Sigmoid colon (tissue), 4 donors: ENCODE measurements around the gene IL6R.

Experiments used
- CTCF ChIP-seq, 4 experiments: fragments of 450-650 bp in 3 of 4; fragments of 200-600 bp in 1 of 4; IDR thresholded peaks; one replicate each; pipeline ENCODE4 v1.5.1; 2016 to 2019; ENCODE audit warnings: antibody characterized with exemption in 4 of 4, mild to moderate bottlenecking in 3 of 4, moderate library complexity in 2 of 4
- EP300 ChIP-seq, 4 donors: sonication (generic); formaldehyde crosslinking; IDR thresholded peaks; one replicate each; pipeline ENCODE4 v1.6.1; 2017; ENCODE audit warnings: antibody characterized with exemption in 4 of 4
- POLR2A ChIP-seq, 2 donors: fragments of 450-650 bp; IDR thresholded peaks; one replicate each; pipeline ENCODE4 v1.6.1; 2016; ENCODE audit warnings: antibody characterized with exemption in 2 of 2, mild to moderate bottlenecking in 2 of 2, moderate library complexity in 2 of 2
- POLR2AphosphoS5 ChIP-seq, 4 donors: sonication (generic); formaldehyde crosslinking; IDR thresholded peaks; one replicate each; pipeline ENCODE4 v1.6.1; 2017; ENCODE audit warnings: antibody characterized with exemption in 4 of 4

GRCh38 chr1:154502066-154502743, 97.1 kb downstream of the IL6R start, which contains the start of the genes SHE and TDRD10:
- TF ChIP-seq CTCF (IDR thresholded peaks at IDR 0.05) (no peak), POLR2AphosphoS5 (IDR thresholded peaks at IDR 0.05) (peak in 1 of 4 donors; percentile 25), POLR2A (IDR thresholded peaks at IDR 0.05) (no peak), EP300 (IDR thresholded peaks at IDR 0.05) (no peak)
